NB4 (cell line): ENCODE data around the gene ACADVL.

Source experiments
- CTCF ChIP-seq: IDR thresholded peaks from one replicate; pipeline ENCODE4 v1.5.1; 2012; ENCODE audit warnings: low read depth, low read length
- MAX ChIP-seq: IDR thresholded peaks from 2 replicates; pipeline ENCODE4 v1.6.1; 2011; ENCODE audit warnings: low read depth, low read length
- POLR2A ChIP-seq: IDR thresholded peaks from 2 replicates; pipeline ENCODE4 v1.6.1; 2011; ENCODE audit warnings: mild to moderate bottlenecking; ENCODE audit not compliant: insufficient read length; ENCODE audit errors: extremely low read depth

GRCh38 chr17:7266784-7267183, 47.0 kb downstream of the ACADVL start:
- TF ChIP-seq CTCF (no peak), POLR2A (no peak), MAX (no peak)
